GM18873 (cell line): ENCODE data around the gene CSNK1E.

Experiments
- ATAC-seq: cut with Tn5 transposase; IDR thresholded peaks from one replicate; pipeline ENCODE4 v1.9.1; 2021; ENCODE audit warnings: mild to moderate bottlenecking, moderate library complexity, moderate number of reproducible peaks; ENCODE audit not compliant: unreplicated experiment, low FRiP score

CSNK1E gene

GRCh38 chr22:38286915-38287669 lies 30.1 kb downstream of the CSNK1E start:
- ATAC-seq: no peak

- no peak for ATAC-seq
Measured at GRCh38 chr22:38285018-38285417, 32.2 kb downstream of the CSNK1E start.

DNA sequence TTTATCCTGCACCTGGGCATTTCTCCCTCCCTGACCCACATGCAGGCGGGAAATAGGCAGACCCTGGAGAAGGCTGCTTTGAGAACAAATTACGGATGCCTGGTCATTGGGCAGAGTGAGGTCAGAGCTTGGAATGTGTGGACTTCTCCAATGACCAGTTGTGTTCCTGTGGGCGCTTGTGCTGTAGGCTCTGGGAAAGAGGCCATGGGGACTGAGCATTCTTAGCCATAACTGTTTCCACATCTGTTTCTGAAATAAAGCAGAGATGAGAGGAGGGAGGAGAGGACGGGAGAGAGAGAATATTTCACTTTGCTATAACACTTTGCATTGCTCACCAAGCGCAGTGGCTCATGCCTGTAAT lies 33.2 kb downstream of the CSNK1E start:
- no peak for ATAC-seq

- no peak for ATAC-seq
Measured at GRCh38 chr22:38282397-38282796, 34.8 kb downstream of the CSNK1E start.

DNA sequence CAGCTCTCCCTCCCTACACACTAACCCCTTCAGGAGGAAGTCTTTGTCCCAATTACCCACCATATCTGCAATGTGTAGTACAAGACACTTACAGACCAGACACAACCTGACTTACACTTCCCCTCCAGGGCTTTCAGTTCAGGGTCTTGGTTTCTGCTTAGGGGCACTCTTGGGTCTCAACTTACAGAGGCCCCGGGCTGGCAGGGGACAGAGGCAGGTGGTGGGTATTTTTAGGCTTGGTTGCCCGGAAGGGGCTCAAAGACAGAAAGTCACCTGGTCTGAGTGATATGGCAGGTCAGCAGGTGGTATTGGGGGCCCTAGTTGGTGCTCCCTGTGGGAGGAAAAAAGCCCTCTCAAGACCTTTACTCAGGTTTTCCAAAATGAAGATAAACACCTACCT lies 41.1 kb downstream of the CSNK1E start:
- ATAC-seq: no peak

DNA sequence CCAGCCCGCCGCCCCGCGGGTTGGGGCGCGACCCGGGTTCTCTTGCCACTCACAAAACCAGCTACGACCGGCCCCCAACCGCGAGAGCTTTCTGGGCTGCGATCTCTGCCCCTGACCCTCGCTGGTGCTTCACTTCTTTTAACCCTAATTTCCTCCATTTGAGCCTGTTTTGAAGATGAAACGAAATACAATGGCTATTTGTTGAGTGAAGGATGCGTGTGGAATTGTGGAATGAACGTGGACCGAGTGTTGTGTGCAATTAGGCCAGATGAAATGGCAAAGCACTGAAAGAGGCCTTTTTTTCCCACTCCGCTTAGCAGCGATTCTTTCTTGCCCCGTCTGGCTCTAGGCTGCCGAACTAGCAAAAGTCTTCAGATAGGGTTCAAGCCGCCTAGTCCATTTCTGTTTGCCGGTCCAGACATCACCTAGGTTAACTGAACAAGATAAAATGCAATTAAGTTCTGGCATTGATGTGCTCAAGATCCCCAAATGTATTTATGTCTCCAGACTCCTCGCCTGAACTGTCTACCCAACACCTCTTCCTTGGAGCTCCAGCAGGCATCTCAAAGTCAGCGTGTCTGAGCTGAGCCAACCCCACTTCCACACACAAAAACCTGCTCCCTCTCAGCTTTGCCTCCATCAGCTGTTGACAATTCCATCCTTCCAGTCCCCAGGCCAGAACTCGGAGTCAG lies 44.0 kb downstream of the CSNK1E start:
- no peak for ATAC-seq

- ATAC-seq: no peak
Measured at GRCh38 chr22:38272373-38273134, 44.7 kb downstream of the CSNK1E start, which contains the start of gene TMEM184B. Gene TMEM184B (minus strand): TSS chr22:38273010. CDS start chr22:38247961, 25,049 bp downstream.

- ATAC-seq: no peak
Measured at GRCh38 chr22:38271927-38272372, 45.3 kb downstream of the CSNK1E start.

DNA sequence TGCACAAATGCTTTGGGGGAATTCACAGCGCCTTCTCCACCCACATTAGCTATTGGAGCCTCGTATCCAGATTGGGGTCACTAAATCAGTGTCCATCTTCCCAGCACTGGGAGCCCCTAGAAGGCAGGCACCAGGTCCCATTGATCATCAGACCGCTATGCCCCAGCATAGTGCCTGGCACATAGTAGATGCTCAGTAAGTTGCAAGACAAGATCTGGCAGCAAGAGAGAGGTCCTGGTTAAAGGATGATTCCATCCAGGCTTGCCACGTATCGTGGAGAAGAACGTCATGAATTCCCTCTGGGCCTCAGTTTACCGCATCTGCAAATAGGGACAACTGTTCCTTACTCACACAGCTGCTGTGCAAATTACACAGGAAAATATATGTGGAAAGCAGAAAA lies 46.1 kb downstream of the CSNK1E start:
- ATAC-seq: no peak

DNA sequence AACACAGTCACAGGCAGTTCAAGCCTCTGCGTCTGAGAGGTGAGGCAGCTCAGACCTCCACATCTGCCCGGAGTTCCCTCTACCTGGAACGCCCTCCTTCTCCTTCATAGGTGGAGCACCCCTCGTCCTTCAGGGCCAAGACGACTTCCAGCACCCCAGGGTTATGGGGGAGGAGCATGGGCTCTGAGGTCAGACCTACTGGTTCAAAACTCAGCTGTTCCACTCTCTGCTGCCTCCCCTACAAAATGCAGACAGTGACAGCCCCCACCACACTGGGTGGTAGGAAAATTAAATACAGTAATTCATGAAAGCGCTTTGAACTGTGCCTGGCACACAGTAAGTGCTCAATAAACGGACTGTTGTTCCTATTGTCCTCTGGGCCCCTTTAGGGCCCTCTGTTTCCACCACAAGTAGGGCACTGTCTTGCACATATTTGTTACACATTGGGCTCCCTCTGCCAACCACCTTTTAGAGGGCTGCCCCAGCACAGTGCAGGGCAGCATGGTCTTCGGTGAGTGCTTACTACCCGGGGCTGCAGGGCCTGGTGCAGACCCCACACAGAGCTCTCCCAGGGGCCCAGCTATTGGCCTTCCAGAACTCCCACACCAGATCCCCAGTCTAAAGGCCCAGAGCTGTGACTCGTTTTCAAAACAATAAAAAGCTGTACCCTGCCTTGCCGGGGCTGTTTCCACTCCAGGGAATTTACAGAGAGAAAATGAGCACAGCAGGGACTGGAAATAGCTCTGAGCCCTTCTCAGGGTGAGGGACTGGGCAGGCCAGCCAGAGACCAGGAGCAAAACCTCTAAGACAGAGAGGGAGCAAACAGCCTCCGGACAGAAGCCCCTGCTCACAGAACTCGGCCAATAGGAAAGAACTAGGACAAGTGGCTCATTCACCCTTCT lies 46.9 kb downstream of the CSNK1E start:
- no peak for ATAC-seq

DNA sequence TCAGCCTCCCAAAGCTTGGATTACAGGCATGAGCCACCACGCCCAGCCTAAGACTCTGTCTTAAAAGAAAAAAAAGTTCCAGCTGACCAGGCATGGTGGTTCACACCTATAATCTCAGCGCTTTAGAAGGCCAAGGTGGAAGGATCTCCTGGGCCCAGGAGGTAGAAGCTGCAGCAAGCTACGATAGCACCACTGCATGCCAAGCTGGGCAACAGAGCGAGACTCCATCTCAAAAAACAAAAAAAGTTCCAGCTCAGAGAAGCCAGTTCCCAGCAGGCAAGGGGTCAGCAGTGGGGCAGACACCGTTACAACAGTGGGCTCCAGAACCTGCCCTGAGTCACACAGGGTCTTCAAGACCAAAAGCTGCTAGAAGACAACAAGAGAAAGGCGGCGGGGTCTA lies 47.8 kb downstream of the CSNK1E start:
- no peak for ATAC-seq

DNA sequence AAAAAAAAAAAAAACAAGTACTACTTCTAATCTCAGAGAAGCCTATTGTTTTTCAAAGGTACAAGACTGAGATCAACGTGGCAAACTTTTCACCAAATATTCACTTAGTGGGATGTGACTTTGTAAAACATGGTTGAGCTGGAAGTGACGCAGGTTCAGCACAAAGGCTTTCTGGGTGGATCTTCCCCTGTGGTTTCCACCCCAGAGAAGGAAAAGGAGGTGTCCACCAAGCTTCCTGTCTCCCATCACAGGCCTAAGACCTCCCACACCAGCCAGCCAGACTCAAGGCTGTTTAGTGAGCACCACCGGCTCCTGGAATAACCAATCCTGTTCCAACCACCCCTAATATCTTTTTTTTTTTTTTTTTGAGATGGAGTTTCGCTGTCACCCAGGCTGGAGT lies 50.1 kb downstream of the CSNK1E start:
- no peak for ATAC-seq

- no peak for ATAC-seq
Measured at GRCh38 chr22:38266120-38266519, 51.1 kb downstream of the CSNK1E start.

DNA sequence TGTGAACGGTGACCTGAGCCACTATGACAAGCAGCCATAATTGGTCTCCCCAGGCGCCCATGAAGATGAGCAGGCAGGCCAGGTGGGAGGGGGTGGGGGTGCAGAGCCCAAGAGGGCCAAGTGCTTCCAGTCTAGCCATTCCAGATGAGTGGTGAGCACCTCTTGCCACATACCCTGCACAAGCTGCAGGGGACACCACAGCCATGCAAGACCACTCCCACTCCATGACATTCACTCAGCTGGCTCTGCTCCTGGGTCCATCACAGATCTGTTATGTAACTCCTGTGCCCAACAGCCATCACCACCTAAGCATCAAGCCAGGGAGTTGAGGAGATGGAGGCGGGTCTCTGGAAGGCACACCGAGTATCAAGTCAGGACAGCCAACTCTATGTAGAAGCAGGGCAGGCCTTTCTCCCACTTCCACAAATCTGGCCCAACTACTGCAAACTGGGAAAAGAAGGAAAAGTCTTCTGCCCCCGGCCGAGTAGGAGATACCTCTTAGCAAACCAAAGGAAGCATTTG lies 52.9 kb downstream of the CSNK1E start:
- no peak for ATAC-seq

GRCh38 chr22:38262051-38262795 lies 55.0 kb downstream of the CSNK1E start:
- ATAC-seq: no peak

GRCh38 chr22:38260761-38261681 lies 56.2 kb downstream of the CSNK1E start:
- ATAC-seq: no peak

- ATAC-seq: no peak
Measured at GRCh38 chr22:38259370-38259769, 57.9 kb downstream of the CSNK1E start.

DNA sequence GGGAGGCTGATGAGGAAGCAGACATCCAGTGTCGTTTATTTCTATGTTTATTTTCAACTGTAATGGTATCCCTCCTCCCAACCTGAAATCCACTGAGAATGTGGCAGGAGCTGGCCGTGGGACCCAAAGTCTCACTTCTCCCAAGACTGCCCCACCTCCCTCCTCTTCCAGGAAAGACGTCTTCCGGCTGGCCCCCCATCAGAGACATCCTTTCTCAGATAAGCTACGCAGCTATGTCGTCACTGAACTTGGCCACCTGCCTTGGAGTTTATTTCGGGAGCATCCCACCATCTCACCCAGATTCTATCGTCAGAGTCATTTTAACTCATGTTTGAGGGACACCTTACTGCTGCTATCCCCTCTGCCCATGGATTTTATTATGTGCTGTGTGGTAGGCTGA lies 58.3 kb downstream of the CSNK1E start:
- no peak for ATAC-seq
